HG02610 (cell line): ENCODE measurements around the gene CATSPERB.
"Not testable (repeated sequence)": the region's sequence is repeated elsewhere in the genome, so short reads cannot be mapped to it uniquely, and the experiment has no call there.

ENCODE experiments used
- ATAC-seq: cut with Tn5 transposase; IDR thresholded peaks from one replicate; pipeline ENCODE4 v1.9.1; 2021; ENCODE audit warnings: mild to moderate bottlenecking, moderate library complexity; ENCODE audit not compliant: unreplicated experiment

CATSPERB gene

GRCh38 chr14:91582761-91583160 is 149.1 kb downstream of the CATSPERB start:
- no peak for ATAC-seq

GRCh38 chr14:91580876-91581577 is 150.9 kb downstream of the CATSPERB start:
- ATAC-seq, result no peak

GRCh38 chr14:91577632-91578233 is 154.2 kb downstream of the CATSPERB start:
- no peak for ATAC-seq

- no peak for ATAC-seq
Measured at GRCh38 chr14:91575469-91576208, 156.2 kb downstream of the CATSPERB start.

- ATAC-seq, result no peak
Measured at GRCh38 chr14:91573894-91574837, 157.7 kb downstream of the CATSPERB start.

GRCh38 chr14:91573528-91573893 is 158.4 kb downstream of the CATSPERB start:
- no peak for ATAC-seq

- no peak for ATAC-seq
Measured at GRCh38 chr14:91570021-91570420, 161.9 kb downstream of the CATSPERB start.

GRCh38 chr14:91569301-91569700 is 162.6 kb downstream of the CATSPERB start:
- ATAC-seq, result no peak

GRCh38 chr14:91568626-91569025 is 163.3 kb downstream of the CATSPERB start:
- no peak for ATAC-seq

- ATAC-seq, result not testable (repeated sequence)
Measured at GRCh38 chr14:91567827-91568226, 164.1 kb downstream of the CATSPERB start.

- ATAC-seq, result no peak
Measured at GRCh38 chr14:91555531-91555930, 176.4 kb downstream of the CATSPERB start.

GRCh38 chr14:91554535-91555332 is 177.2 kb downstream of the CATSPERB start:
- no peak for ATAC-seq

GRCh38 chr14:91548108-91548507 is 183.8 kb downstream of the CATSPERB start:
- ATAC-seq, result no peak

- ATAC-seq, result no peak
Measured at GRCh38 chr14:91545946-91546716, 185.8 kb downstream of the CATSPERB start.

GRCh38 chr14:91545204-91545603 is 186.7 kb downstream of the CATSPERB start:
- no peak for ATAC-seq

GRCh38 chr14:91536327-91536726 is 195.6 kb downstream of the CATSPERB start:
- ATAC-seq, result no peak

GRCh38 chr14:91534059-91534458 is 197.8 kb downstream of the CATSPERB start:
- not testable (repeated sequence) for ATAC-seq

- no peak for ATAC-seq
Measured at GRCh38 chr14:91533623-91534022, 198.3 kb downstream of the CATSPERB start.
